Heart left ventricle (tissue), 16 donors: ENCODE measurements around the gene PREX1. TPM values are rescaled to one million over a fixed set of nuclear protein-coding genes. Genes with fewer than 3 reads are reported as not detected.

Source experiments
- ATAC-seq, 4 donors: fragments of 200-7000 bp; cut with Tn5 transposase; one replicate each; pipeline ENCODE4 v1.9.1; 2020 to 2022; ENCODE audit warnings: moderate library complexity in 4 of 4, mild to moderate bottlenecking in 3 of 4, moderate number of reproducible peaks in 1 of 4
- DNase-seq, 5 donors: peaks; one replicate each; pipeline ENCODE4 v3.0.0-alpha.2; 2020
- H3K27ac ChIP-seq, 12 donors: fragments of 200-600 bp; sonication (generic) in 4 of 12; one replicate each; pipeline versions ENCODE4 v1.5.0 to v1.8.0; 2016 to 2022; ENCODE audit warnings: mild to moderate bottlenecking in 2 of 12
- H3K27me3 ChIP-seq, 9 donors: fragments of 200-600 bp; sonication (generic) in 2 of 9; one replicate each; pipeline versions ENCODE4 v1.5.1 to v1.8.0; 2016 to 2022; ENCODE audit warnings: mild to moderate bottlenecking in 3 of 9
- H3K36me3 ChIP-seq, 9 donors: fragments of 200-600 bp; sonication (generic) in 2 of 9; one replicate each; pipeline versions ENCODE4 v1.5.0 to v1.8.0; 2018 to 2022; ENCODE audit warnings: mild to moderate bottlenecking in 2 of 9
- H3K4me1 ChIP-seq, 12 donors: fragments of 200-600 bp; sonication (generic) in 4 of 12; one replicate each; pipeline versions ENCODE4 v1.5.0 to v1.8.0; 2016 to 2022; ENCODE audit warnings: mild to moderate bottlenecking in 3 of 12
- H3K4me3 ChIP-seq, 12 donors: fragments of 200-600 bp; sonication (generic) in 4 of 12; one replicate each; pipeline versions ENCODE4 v1.5.0 to v1.8.0; 2017 to 2022; ENCODE audit warnings: mild to moderate bottlenecking in 9 of 12, moderate library complexity in 4 of 12
- H3K9me3 ChIP-seq, 12 donors: fragments of 200-600 bp; sonication (generic) in 4 of 12; one replicate each; pipeline versions ENCODE4 v1.5.0 to v1.8.0; 2016 to 2022; ENCODE audit warnings: mild to moderate bottlenecking in 1 of 12
- POLR2A ChIP-seq, 2 donors: fragments of 450-650 bp; IDR thresholded peaks; one replicate each; pipeline ENCODE4 v1.6.1; 2017; ENCODE audit warnings: antibody characterized with exemption in 2 of 2, mild to moderate bottlenecking in 2 of 2, moderate library complexity in 2 of 2
- WGBS, 4 donors: extraction: QIAGEN DNeasy Blood & Tissue Kit in 2 of 4; methylation state at CpG; one replicate each; pipeline versions ENCODE4 v1.1.5 to v1.1.7; 2013 to 2018; 5-methylcytosine and 5-hydroxymethylcytosine counted together
- intact Hi-C, 10 donors: fragments of 100-400 bp; cut with DNase I; formaldehyde crosslinking; loops; one replicate each; pipeline versions ENCODE4 v1.11.1 to v1.14.2; 2022
- polyA plus RNA-seq, 2 donors: library from polyadenylated mRNA; stranded (reverse); fragments of 200-250 nt; gene quantifications; one replicate each; pipeline ENCODE4 v1.2.3, GENCODE V29; 2013
- total RNA-seq, 9 donors: library from RNA; depleted of rRNA in 2 of 9; stranded (reverse); fragments of >200 nt in 2 of 9; fragmentation: NEBNext Ultra II Directional in 3 of 9; extraction: Animal tissue kit (Norgen Biotek cat#: 25700) in 3 of 9; gene quantifications; one replicate each; pipeline versions ENCODE4 v1.1.0 to v1.2.4, GENCODE V29; 2016 to 2023
- TF ChIP-seq, protein P1 (sequence below), 12 donors: fragments of 200-600 bp; sonication (generic) in 4 of 12; IDR thresholded peaks; one replicate each; pipeline versions ENCODE4 v1.5.0 to v1.8.0; 2018 to 2022; ENCODE audit warnings: antibody characterized with exemption in 12 of 12, mild to moderate bottlenecking in 5 of 12
- donor health status: ischemic (EF 13 %, LVEDD 7.1; RV severe dilation, severe dysfunction).
- donor health status: healthy with polysubstance abuse.
- donor health status: DM: no; HTN: yes; CAD: no.
- donor health status: DM: no; HTN: no; CAD: no.
- donor health status: ischemic (EF 25% LVEDD 6.9; RV normal size, moderate dysfunction).
- donor health status: ischemic (EF 25% LVEDD 5.7; RV mildly dilated, moderate dysfunction).
- donor health status: healthy.
- donor health status: DM: yes; HTN: yes; CAD: no.
- donor health status: ischemic (EF 35%, LVEDD 5.7; RV mildly dilated, moderate dysfunction).
- donor health status: nonischemic (EF 11% LVEDD 7.7; RV severe dilation, severe dysfunction).
- donor health status: DM: yes; HTN: yes; CAD: no.
- donor health status: PGD.
- donor health status: ischemic (EF 29% LVEDD 5.4; RV normal size, mild dysfunction).
- donor health status: nonischemic (EF 23%, LVEDD 6.1; RV moderate dilation, normal function).

PREX1 gene
- total and polyA plus RNA-seq, 11 donors: 7.2 to 41.5 (median 11.9) TPM

DNA sequence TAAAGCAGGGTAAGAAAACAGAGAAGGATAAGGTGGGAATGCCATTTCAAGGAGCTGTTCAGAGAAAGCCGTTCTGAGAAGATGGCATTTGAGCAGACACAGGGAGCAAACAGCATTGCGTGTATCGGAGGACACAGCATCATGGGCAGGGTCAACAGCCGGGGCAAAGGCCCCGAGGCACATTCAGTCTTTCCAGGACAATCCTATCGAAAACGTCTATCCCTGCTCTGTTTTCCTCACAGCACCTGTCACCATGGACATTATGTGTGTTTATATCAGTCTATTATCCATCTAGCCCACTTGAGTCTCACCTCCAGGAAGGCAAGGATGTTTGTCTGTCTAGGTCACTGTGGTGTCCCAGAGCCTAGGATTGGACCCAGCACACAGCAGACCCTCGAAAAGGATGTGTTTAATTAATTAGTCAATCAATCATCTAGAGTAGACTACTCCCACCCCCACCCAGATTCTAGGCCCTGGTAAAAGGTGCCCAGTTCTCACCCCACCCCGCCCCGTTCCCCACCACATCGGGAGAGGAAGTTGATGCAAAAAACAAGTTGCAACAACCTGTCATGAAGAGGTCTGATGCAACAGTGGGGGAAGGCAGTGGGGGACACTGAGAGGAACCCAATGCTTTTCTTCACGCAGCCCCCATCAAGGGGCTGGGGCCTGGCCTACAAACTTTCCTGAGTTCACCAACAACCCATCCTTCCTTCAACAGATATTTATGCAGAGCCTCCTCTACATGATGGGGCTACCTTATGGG lies 66.6 kb downstream of the PREX1 start:
- peak in 2 of 4 donors; percentile 19 to 28 for ATAC-seq
- Histone ChIP-seq H3K4me3 (peak overlapping the region in 1 of 12 donors; percentile 23), H3K9me3 (peaks cover 0 to 4% (median 0%) of the 10 kb centered on the region in 12 donors), H3K27me3 (no peaks in the 10 kb centered on the region), H3K4me1 (peaks cover 0 to 92% (median 24%) of the 10 kb centered on the region in 12 donors), H3K36me3 (no peaks in the 10 kb centered on the region), H3K27ac (peak overlapping the region; percentile 26 to 87 (median 62))
- no peak for TF ChIP-seq POLR2A (IDR thresholded peaks at IDR 0.05)
- TF ChIP-seq, protein P1, sequence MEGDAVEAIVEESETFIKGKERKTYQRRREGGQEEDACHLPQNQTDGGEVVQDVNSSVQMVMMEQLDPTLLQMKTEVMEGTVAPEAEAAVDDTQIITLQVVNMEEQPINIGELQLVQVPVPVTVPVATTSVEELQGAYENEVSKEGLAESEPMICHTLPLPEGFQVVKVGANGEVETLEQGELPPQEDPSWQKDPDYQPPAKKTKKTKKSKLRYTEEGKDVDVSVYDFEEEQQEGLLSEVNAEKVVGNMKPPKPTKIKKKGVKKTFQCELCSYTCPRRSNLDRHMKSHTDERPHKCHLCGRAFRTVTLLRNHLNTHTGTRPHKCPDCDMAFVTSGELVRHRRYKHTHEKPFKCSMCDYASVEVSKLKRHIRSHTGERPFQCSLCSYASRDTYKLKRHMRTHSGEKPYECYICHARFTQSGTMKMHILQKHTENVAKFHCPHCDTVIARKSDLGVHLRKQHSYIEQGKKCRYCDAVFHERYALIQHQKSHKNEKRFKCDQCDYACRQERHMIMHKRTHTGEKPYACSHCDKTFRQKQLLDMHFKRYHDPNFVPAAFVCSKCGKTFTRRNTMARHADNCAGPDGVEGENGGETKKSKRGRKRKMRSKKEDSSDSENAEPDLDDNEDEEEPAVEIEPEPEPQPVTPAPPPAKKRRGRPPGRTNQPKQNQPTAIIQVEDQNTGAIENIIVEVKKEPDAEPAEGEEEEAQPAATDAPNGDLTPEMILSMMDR (IDR thresholded peaks at IDR 0.05): no peak
- intact Hi-C loops: loop anchor here in 3 of 10 donors (5.0 kb wide), 2 partner anchors 66 to 74 kb away; partner anchors contain the start of gene PREX1 (in 2 of the 3)
- peak in 4 of 5 donors; percentile 46 to 71 (median 48) for DNase-seq
- whole genome bisulfite sequencing, 4 donors: 81 to 86% (median 84%) methylated on average over 12 of the region's 12 CpGs

DNA sequence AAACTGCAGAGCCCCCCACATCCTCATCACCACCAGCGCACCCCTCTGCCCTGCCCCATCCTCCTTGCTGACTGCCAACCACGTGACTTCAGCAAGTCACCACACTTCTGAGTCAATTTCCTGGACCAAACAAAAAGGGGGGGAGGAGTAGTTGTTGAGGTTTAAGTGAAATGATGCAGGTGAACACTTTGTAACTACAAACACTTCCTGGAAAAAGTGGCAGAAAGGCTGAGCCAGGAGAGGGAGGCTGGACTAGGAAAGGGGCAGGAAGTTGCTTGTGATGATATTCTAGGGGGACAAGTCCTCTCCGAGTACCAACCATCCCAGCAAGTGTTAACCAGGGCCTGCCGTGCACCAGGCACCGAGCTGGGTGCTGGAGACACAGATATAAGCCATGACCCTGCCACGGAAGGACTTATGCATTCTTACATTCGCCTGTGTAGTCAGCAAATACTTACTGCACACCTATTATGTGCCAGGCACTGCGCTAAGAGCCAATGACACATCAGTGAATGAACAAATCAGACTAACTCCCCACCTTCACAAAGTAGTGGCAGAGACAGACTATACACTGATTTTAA lies 67.3 kb downstream of the PREX1 start:
- Histone ChIP-seq H3K9me3 (peaks cover 0 to 5% (median 0%) of the 10 kb centered on the region in 12 donors), H3K27me3 (no peaks in the 10 kb centered on the region), H3K27ac (peak overlapping the region; percentile 26 to 87 (median 62)), H3K4me1 (peaks cover 0 to 92% (median 23%) of the 10 kb centered on the region in 12 donors), H3K36me3 (peaks cover 0 to 2% (median 0%) of the 10 kb centered on the region in 9 donors), H3K4me3 (peak overlapping the region in 1 of 12 donors; percentile 23)
- DNase-seq (peak in 3 of 5 donors; percentile 32 to 66 (median 41)), ATAC-seq (peak; percentile 23 to 68 (median 57))
- intact Hi-C loops: loop anchor here in 3 of 10 donors (5.0 kb wide), 2 partner anchors 67 to 73 kb away; partner anchors contain the start of gene PREX1 (in 2 of the 3)
- 55 to 63% (median 59%) methylated on average over 8 of the region's 8 CpGs for WGBS, 4 donors
- TF ChIP-seq POLR2A (IDR thresholded peaks at IDR 0.05): no peak
- TF ChIP-seq, protein P1 (IDR thresholded peaks at IDR 0.05): no peak

DNA sequence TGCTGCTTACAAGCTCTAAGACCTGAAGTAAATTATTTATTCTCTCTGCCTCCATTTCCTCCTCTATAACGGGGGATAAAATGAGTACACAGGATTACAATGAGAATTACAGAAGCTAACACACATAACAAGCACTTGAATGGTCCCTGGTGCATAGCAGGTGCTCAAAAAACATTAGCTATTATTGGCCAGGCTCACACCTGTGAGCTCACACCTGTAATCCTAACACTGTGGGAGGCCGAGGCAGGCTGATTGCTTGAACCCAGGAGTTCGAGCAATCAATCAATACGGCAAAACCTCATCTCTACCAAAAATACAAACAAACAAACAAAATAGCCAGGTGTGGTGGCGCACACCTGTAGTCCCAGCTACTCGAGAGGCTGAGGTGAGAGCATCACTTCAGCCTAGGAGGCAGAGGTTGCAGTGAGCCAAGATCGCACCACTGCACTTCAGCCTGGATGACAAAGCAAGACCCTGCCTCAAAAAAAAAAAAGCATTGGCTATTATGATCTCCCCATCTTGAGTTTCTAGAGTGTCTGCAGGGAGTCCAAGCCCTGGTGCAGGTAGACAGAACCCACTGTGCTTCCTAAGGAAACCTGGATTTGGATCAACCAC lies 68.1 kb downstream of the PREX1 start:
- DNase-seq (no peak), ATAC-seq (no peak)
- Histone ChIP-seq H3K27me3 (no peaks in the 10 kb centered on the region), H3K4me3 (peak overlapping the region in 1 of 12 donors; percentile 5), H3K27ac (peak overlapping the region in 5 of 12 donors; percentile 18 to 87 (median 46)), H3K9me3 (peaks cover 0 to 9% (median 0%) of the 10 kb centered on the region in 12 donors), H3K4me1 (peaks cover 0 to 97% (median 19%) of the 10 kb centered on the region in 12 donors), H3K36me3 (peaks cover 0 to 6% (median 0%) of the 10 kb centered on the region in 9 donors)
- WGBS, 4 donors: 87 to 93% (median 91%) methylated on average over 7 of the region's 7 CpGs
- intact Hi-C loops: loop anchor here in 3 of 10 donors (5.0 kb wide), 2 partner anchors 68 to 72 kb away; partner anchors contain the start of gene PREX1 (in 2 of the 3)
- no peak for TF ChIP-seq POLR2A (IDR thresholded peaks at IDR 0.05)
- TF ChIP-seq, protein P1 (IDR thresholded peaks at IDR 0.05): no peak
